ENCODE results near the gene THADA.
"Not testable (repeated sequence)": the region's sequence is repeated elsewhere in the genome, so short reads cannot be mapped to it uniquely, and the experiment has no call there.

The THADA gene

DNA sequence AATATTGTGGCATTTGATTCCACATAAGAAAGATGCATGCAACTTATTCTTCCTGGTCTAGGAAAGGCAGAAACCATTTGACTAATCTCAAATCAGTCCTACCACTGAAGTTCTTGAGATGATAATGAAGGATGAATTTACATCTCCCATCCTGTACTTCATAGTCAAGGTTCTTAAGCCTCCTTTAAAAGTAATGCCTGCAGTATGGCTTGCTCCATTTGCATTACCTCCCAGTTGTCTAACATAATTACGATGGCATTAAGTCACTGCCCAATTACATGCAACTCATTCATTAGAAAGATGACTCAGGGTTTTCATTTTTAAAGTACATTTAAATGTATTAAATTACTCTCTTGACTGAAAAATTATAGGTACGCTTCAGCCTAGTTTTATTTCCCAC, 32.2 kb downstream of the THADA start:
- Histone ChIP-seq H3K36me3 (ENCODE audit: control insufficient read depth, insufficient read depth, low read length) (peaks cover 29% of the 10 kb centered on the region), H3K4me1 (ENCODE audit: control insufficient read depth, insufficient read depth, low read length, poor library complexity, severe bottlenecking) (no peaks in the 10 kb centered on the region), H3K27ac (ENCODE audit: low read depth, low read length, severe bottlenecking) (no peak overlapping the region), H3K4me3 (ENCODE audit: extremely low read depth, insufficient read depth, low read length, poor library complexity, severe bottlenecking) (no peak overlapping the region), H3K9me3 (ENCODE audit: control insufficient read depth, low read length) (no peaks in the 10 kb centered on the region)
- no CpG with 5 or more reads among the region's 2 CpGs for WGBS, 2 experiments (ENCODE audit: insufficient coverage in 2 of 2)

DNA sequence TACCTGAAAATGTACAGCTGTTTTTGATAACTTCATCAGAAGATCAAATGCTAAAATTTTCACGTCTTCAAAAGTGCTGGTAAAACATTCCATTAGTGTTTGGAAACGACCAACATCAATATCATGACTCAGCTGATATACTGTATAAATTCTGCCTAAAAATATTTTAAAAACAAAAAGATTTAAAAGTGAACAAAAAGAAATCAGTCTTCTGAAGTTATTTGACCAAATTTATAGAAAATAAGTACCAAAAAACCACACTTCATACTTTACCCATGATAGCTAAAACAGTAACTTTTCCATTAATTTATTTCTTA, 35.6 kb downstream of the THADA start:
- Histone ChIP-seq H3K36me3 (ENCODE audit: control insufficient read depth, insufficient read depth, low read length) (peaks cover 38% of the 10 kb centered on the region), H3K4me1 (ENCODE audit: control insufficient read depth, insufficient read depth, low read length, poor library complexity, severe bottlenecking) (no peaks in the 10 kb centered on the region), H3K4me3 (ENCODE audit: extremely low read depth, insufficient read depth, low read length, poor library complexity, severe bottlenecking) (no peak overlapping the region), H3K27ac (ENCODE audit: low read depth, low read length, severe bottlenecking) (no peak overlapping the region), H3K9me3 (ENCODE audit: control insufficient read depth, low read length) (no peaks in the 10 kb centered on the region)
- 100% methylated on average over 1 of the region's 2 CpGs; no CpG with 5 or more reads in 1 of the 2 experiments for WGBS, 2 experiments (ENCODE audit: insufficient coverage in 2 of 2)

DNA sequence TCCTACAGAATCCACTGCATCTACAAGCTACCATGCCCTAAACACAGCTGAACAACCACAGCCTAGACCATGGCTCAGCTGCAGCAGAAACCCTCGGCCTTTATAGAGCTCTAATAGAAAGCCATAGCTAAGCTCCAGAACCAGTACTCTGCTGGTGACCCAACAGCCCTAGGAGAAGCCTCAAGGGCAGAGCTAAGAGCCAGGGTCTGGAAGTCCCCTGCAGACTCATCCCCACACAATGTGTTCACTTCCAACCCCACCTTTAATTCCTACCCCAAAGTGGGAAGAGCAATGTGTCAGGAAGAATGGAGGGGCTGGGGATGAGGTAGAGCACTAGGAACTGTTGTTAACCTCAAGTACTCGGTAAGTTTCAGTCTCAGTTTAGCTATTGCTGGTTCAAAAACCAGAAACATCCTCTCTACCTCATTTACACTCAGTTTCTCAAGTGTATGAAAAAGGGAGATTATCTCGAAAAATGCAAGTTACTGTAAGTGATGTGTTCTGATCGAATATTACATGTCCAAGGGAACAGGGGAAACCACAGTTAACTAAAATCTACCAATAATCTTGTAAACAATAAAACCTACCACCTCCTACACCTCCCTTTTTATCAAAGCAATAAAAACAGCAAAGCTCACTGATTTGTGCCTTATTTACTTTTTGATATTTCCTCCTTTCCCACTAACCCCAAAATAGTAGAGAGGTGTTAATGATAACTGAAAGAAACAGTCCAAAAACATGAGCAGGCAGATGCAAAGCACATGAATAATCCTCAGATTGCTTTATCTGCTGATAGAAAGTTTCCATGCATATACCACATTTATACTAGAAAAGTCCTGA, 36.2 kb downstream of the THADA start:
- Histone ChIP-seq H3K27ac (ENCODE audit: low read depth, low read length, severe bottlenecking) (no peak overlapping the region), H3K4me3 (ENCODE audit: extremely low read depth, insufficient read depth, low read length, poor library complexity, severe bottlenecking) (no peak overlapping the region), H3K9me3 (ENCODE audit: control insufficient read depth, low read length) (no peaks in the 10 kb centered on the region), H3K36me3 (ENCODE audit: control insufficient read depth, insufficient read depth, low read length) (peaks cover 32% of the 10 kb centered on the region), H3K4me1 (ENCODE audit: control insufficient read depth, insufficient read depth, low read length, poor library complexity, severe bottlenecking) (no peaks in the 10 kb centered on the region)
- 100% methylated on average over 1 of the region's 4 CpGs; no CpG with 5 or more reads in 1 of the 2 experiments for WGBS, 2 experiments (ENCODE audit: insufficient coverage in 2 of 2)

DNA sequence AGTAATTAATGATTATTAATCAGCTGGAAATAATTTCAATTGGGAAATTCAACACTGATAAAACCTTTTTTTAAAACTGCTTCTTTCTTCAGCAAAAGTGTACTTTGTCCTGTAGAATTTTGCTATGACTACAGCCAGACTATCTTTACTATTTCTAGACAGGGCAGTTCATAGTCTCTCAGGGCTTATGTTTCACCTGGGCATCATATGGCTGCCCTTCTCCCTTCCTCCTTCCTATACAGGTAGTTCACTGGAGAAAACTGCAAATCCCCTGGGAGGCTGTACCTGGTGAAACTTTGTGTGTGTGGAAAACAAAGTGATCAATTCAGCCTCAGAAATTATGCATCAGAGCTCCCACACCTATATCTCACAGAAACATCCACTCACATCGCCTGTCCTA, 38.6 kb downstream of the THADA start:
- H3K36me3 ChIP-seq (ENCODE audit: control insufficient read depth, insufficient read depth, low read length), result peaks cover 25% of the 10 kb centered on the region
- WGBS, 2 experiments (ENCODE audit: insufficient coverage in 2 of 2), result no CpG with 5 or more reads among the region's 1 CpG

DNA sequence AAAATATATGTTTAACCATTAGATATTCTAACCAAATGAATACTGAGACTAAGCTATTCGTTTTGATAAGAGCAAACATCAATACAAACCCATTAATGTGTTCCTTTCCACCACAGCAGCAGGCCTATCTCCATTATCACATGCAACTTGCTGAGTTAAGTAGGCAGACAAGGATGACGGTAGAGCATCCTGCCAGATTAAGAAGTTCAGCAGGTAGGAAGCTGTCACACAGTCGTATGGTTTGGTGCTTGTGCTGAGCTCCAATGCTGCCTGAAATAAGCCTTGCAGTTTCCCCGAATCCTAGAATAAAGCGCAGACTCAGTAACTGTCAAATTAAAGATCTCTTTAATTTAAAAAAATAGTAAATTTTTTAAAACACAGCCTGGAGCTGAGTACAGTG, 39.6 kb downstream of the THADA start:
- Histone ChIP-seq H3K4me3 (ENCODE audit: extremely low read depth, insufficient read depth, low read length, poor library complexity, severe bottlenecking) (no peak overlapping the region), H3K36me3 (ENCODE audit: control insufficient read depth, insufficient read depth, low read length) (peaks cover 25% of the 10 kb centered on the region), H3K4me1 (ENCODE audit: control insufficient read depth, insufficient read depth, low read length, poor library complexity, severe bottlenecking) (no peaks in the 10 kb centered on the region), H3K9me3 (ENCODE audit: control insufficient read depth, low read length) (no peaks in the 10 kb centered on the region), H3K27ac (ENCODE audit: low read depth, low read length, severe bottlenecking) (no peak overlapping the region)
- WGBS, 2 experiments (ENCODE audit: insufficient coverage in 2 of 2), result 92 to 100% methylated on average over 2 of the region's 5 CpGs

More for the DNA sequence above, 38.6 kb downstream of the THADA start:
- Histone ChIP-seq H3K27ac (ENCODE audit: low read depth, low read length, severe bottlenecking) (no peak overlapping the region), H3K9me3 (ENCODE audit: control insufficient read depth, low read length) (no peaks in the 10 kb centered on the region), H3K4me1 (ENCODE audit: control insufficient read depth, insufficient read depth, low read length, poor library complexity, severe bottlenecking) (no peaks in the 10 kb centered on the region), H3K4me3 (ENCODE audit: extremely low read depth, insufficient read depth, low read length, poor library complexity, severe bottlenecking) (no peak overlapping the region)

DNA sequence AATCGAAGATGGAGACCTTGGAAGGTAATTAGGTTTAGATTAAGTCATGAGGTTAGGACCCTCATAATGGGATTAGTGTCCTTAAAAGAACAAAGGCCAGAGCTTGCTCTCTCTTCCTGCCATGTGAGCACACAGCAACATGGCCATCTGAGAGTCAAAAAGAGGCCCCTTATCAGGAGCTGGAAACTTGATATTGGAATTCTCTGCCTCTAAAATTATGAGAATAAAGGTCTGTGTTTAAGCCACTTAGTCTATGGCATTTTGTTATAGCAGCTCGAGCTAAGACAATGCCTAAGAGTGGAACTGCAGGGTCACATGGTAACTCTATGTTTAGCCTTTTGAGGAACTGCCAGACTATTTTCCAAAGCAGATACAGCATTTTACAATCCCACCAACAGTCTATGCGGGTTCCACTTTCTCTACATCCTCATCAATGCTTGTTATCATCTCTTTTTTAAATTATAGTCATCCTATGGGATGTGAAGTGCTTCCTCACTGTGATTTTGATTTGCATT, 42.4 kb downstream of the THADA start:
- H3K36me3 ChIP-seq (ENCODE audit: control insufficient read depth, insufficient read depth, low read length), result peaks cover 37% of the 10 kb centered on the region
- H3K4me1 ChIP-seq (ENCODE audit: control insufficient read depth, insufficient read depth, low read length, poor library complexity, severe bottlenecking), result no peaks in the 10 kb centered on the region
- H3K27ac ChIP-seq (ENCODE audit: low read depth, low read length, severe bottlenecking), result no peak overlapping the region
- 92% methylated on average over 2 of the region's 3 CpGs; no CpG with 5 or more reads in 1 of the 2 experiments for WGBS, 2 experiments (ENCODE audit: insufficient coverage in 2 of 2)
- no peaks in the 10 kb centered on the region for H3K9me3 ChIP-seq (ENCODE audit: control insufficient read depth, low read length)
- no peak overlapping the region for H3K4me3 ChIP-seq (ENCODE audit: extremely low read depth, insufficient read depth, low read length, poor library complexity, severe bottlenecking)

DNA sequence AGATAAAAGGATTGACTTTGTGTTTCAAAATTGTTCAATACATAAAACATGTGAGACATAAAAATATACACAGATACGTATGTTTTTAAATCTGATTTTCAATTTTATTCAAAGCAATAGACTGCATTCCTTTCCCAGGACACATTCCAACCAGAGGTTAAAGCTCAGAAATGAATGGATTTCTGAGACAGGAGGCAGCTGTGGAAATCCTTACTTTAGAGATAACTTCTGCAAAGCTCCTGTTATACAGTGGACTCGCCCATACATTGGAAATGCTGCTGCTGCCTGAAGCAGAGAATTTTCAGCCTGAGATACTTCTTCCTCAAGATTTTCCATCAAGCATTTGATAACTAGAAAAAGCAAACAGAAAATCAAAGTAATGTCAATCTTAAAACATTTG, 43.8 kb downstream of the THADA start:
- WGBS, 2 experiments (ENCODE audit: insufficient coverage in 2 of 2), result 100% methylated on average over 1 of the region's 2 CpGs
- Histone ChIP-seq H3K9me3 (ENCODE audit: control insufficient read depth, low read length) (no peaks in the 10 kb centered on the region), H3K27ac (ENCODE audit: low read depth, low read length, severe bottlenecking) (no peak overlapping the region), H3K4me1 (ENCODE audit: control insufficient read depth, insufficient read depth, low read length, poor library complexity, severe bottlenecking) (no peaks in the 10 kb centered on the region), H3K4me3 (ENCODE audit: extremely low read depth, insufficient read depth, low read length, poor library complexity, severe bottlenecking) (no peak overlapping the region), H3K36me3 (ENCODE audit: control insufficient read depth, insufficient read depth, low read length) (peaks cover 37% of the 10 kb centered on the region)

DNA sequence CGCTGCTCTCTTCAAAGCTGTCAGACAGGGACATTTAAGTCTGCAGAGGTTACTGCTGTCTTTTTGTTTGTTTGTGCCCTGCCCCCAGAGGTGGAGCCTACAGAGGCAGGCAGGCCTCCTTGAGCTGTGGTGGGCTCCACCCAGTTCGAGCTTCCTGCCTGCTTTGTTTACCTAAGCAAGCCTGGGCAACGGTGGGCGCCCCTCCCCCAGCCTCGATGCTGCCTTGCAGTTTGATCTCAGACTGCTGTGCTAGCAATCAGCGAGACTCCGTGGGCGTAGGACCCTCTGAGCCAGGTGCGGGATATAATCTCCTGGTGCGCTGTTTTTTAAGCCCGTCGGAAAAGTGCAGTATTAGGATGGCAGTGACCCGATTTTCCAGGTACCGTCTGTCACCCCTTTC, 47.5 kb downstream of the THADA start:
- H3K36me3 ChIP-seq (ENCODE audit: control insufficient read depth, insufficient read depth, low read length), result peaks cover 26% of the 10 kb centered on the region
- H3K9me3 ChIP-seq (ENCODE audit: control insufficient read depth, low read length); H3K27ac ChIP-seq (ENCODE audit: low read depth, low read length, severe bottlenecking); H3K4me3 ChIP-seq (ENCODE audit: extremely low read depth, insufficient read depth, low read length, poor library complexity, severe bottlenecking); H3K4me1 ChIP-seq (ENCODE audit: control insufficient read depth, insufficient read depth, low read length, poor library complexity, severe bottlenecking): not testable (repeated sequence)
- WGBS, 2 experiments (ENCODE audit: insufficient coverage in 2 of 2), result 94 to 98% methylated on average over 8 to 12 of the region's 14 CpGs

DNA sequence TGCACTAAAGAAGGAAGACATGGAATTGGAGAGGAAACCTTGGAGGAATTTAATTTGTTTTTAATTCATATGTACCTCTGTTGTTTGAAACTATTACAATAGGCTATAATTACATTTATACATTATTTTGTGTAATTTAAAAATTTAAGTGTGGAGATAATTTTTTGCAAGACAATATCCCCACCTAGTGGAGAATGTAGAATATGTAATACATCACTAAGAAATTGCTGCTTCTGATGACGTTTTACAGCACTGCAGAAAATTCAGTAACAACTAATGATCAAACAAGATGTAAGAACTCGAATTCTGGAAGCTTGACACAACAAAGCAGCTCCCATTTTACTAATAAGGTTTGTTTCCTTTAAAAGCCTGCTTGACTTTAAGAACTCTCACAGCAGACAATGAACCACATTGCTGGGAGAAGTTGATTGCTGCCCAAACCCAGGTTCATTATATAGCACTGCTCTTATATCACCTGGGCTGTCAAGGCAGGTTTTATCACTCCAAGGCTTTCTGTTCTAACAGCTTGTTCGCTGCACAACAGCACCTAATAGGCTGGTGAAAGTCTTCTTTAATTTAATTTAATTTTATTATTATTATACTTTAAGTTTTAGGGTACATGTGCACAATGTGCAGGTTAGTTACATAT, 53.4 kb downstream of the THADA start:
- WGBS, 2 experiments (ENCODE audit: insufficient coverage in 2 of 2), result 40% methylated on average over 1 of the region's 3 CpGs; no CpG with 5 or more reads in 1 of the 2 experiments

DNA sequence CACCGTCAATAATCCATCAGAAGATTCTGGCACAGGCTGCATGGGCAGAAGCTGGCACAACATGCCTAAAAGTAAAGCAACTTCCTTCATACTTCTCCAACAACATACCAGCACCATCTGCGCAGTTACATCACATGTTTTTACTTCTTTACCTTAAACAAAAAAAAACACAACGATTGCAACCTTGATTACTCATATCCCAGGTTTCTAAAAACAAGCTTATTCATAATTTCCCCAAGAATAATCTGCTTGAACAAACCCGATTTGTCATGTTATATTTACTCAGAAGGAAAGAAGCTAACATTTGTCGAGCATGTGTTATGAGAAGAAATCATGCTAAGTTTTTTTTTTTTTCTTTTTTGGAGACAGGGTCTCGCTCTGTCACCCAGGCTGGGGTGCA, 54.7 kb downstream of the THADA start:
- H3K4me1 ChIP-seq (ENCODE audit: control insufficient read depth, insufficient read depth, low read length, poor library complexity, severe bottlenecking), result peaks cover 4% of the 10 kb centered on the region
- H3K36me3 ChIP-seq (ENCODE audit: control insufficient read depth, insufficient read depth, low read length), result no peaks in the 10 kb centered on the region
- no peak overlapping the region for H3K4me3 ChIP-seq (ENCODE audit: extremely low read depth, insufficient read depth, low read length, poor library complexity, severe bottlenecking)
- H3K27ac ChIP-seq (ENCODE audit: low read depth, low read length, severe bottlenecking), result no peak overlapping the region
- H3K9me3 ChIP-seq (ENCODE audit: control insufficient read depth, low read length), result no peaks in the 10 kb centered on the region
- WGBS, 2 experiments (ENCODE audit: insufficient coverage in 2 of 2), result 96 to 100% methylated on average over 3 to 4 of the region's 6 CpGs

More for the DNA sequence above, 53.4 kb downstream of the THADA start:
- no peak overlapping the region for H3K27ac ChIP-seq (ENCODE audit: low read depth, low read length, severe bottlenecking)
- no peaks in the 10 kb centered on the region for H3K36me3 ChIP-seq (ENCODE audit: control insufficient read depth, insufficient read depth, low read length)
- H3K4me3 ChIP-seq (ENCODE audit: extremely low read depth, insufficient read depth, low read length, poor library complexity, severe bottlenecking), result no peak overlapping the region
- H3K4me1 ChIP-seq (ENCODE audit: control insufficient read depth, insufficient read depth, low read length, poor library complexity, severe bottlenecking), result peaks cover 4% of the 10 kb centered on the region
- H3K9me3 ChIP-seq (ENCODE audit: control insufficient read depth, low read length), result no peaks in the 10 kb centered on the region
